Measurements from ENCODE around the gene WNK4.
"Not testable (repeated sequence)": the region's sequence is repeated elsewhere in the genome, so short reads cannot be mapped to it uniquely, and the experiment has no call there.

WNK4 gene

GRCh38 chr17:42779936-42780850 lies at the start of gene WNK4:
Gene WNK4, plus strand, starts transcription at chr17:42780610. Its CDS starts 89 bp downstream, at chr17:42780699.
- FAIRE-seq: no peak

- no peak for FAIRE-seq
Observed at GRCh38 chr17:42740699-42741098, 39.7 kb upstream of the WNK4 start.

DNA sequence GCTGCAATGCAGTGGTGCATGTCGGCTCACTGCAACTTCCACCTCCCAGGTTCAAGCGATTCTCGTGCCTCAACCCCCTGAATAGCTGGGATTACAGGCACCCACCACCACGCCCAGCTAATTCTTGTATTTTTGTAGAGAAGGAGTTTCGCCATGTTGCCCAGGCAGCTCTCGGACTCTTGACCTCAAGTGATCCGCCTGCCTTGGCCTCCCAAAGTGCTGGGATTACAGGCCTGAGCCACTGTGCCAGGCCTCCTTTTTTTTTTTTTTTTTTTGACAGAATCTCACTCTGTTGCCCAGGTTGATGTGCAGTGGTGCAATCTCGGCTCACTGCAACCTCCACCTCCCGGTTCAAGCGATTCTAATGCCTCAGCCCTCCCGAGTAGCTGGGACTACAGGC lies 37.5 kb upstream of the WNK4 start:
- FAIRE-seq: not testable (repeated sequence)

DNA sequence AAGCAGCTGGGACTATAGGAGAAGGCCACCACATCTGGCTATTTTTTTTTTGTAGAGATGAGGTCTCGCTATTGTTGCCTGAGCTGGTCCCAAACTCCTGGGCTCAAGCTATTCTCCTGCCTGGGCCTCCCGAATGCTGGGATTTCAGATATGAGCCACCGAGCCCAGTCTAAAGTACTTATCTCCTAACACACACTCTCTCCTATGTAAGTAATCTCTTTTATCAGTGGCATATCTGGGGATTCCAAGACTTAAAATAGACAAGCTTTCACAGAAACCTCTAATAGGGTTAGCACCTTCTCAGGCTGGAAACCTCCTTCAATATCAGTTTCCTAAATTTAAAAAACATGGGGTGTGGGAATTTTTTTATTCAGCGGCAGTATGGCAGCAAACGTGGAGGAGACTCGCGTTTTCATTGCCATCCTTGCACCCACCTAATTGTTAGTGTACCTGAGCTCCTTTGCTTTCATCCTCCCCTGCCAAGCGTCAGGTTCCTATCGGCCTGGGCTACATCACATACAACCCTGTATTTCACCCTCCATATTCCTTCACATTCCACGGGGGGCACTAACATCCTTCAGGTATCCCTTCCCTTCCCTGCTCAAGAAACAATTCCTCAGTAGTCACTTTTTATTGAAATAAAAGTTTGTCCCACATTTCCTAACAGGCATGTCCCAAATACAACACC lies 36.7 kb upstream of the WNK4 start:
- no peak for FAIRE-seq

GRCh38 chr17:42744283-42744805 lies 36.1 kb upstream of the WNK4 start:
- no peak for FAIRE-seq

- no peak for FAIRE-seq
Observed at GRCh38 chr17:42744806-42745617, 35.4 kb upstream of the WNK4 start, which contains the start of gene EZH1. Gene EZH1, minus strand, starts transcription at chr17:42745040. Its CDS starts 16,099 bp downstream, at chr17:42728941.

GRCh38 chr17:42748202-42748907 lies 32.1 kb upstream of the WNK4 start:
- FAIRE-seq: no peak

GRCh38 chr17:42748908-42749798 lies 31.3 kb upstream of the WNK4 start:
- no peak for FAIRE-seq

GRCh38 chr17:42750739-42751344 lies 29.6 kb upstream of the WNK4 start:
- FAIRE-seq: no peak

DNA sequence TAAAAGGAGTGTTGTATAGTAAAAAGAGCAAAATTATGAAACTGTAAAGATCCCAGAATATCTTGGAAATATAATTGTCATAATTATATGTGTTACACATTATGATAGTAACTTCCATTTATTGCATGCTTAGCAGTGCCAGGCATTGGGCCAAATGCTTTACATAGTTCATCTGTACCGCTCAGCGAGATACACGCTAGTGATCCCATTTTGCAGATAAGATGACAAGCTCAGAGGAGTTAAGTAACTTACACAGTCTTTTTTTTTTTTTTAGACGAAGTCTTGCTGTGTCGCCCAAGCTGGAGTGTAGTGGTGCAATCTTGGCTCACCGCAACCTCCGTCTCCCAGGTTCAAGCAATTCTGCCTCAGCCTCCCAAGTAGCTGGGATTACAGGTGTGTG lies 28.8 kb upstream of the WNK4 start:
- FAIRE-seq: no peak

- no peak for FAIRE-seq
Observed at GRCh38 chr17:42754782-42755181, 25.6 kb upstream of the WNK4 start.

DNA sequence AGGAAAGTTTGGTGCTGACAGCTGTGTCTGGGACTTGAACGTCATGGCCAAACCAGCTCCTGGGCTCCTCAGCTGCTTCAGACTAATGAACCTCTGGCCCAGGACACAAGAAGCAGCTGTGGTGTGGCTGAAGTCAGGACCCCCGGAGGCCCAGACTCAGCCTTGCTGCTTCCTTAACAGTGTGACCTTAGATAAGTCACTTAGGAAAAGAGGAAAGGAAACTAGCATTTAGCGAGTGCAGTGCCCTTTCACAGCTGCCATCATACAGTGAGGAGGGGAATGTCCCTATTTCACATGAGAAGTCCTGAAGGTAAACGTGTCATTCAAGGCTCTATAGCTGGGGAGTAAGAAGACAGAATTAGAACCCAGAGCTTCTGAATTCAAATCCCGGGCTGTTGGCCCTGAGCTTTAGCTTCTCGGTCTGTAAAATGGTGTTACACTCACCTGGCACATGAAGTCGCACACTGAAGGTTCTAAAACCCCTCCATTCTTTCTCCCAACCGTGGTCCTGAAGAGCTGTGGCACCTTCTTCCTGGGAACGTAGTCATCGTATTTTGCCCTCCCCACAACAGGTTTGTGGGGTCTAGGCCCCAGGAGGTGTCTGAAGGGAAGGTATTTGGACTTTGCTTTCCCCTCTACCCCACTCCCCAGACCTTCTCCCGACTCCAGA lies 20.3 kb upstream of the WNK4 start:
- no peak for FAIRE-seq

GRCh38 chr17:42760652-42761581 lies 19.5 kb upstream of the WNK4 start, which contains the start of gene RAMP2:
Gene RAMP2, plus strand, starts transcription at chr17:42761227. Its CDS starts 35 bp downstream, at chr17:42761262.
- FAIRE-seq: no peak

DNA sequence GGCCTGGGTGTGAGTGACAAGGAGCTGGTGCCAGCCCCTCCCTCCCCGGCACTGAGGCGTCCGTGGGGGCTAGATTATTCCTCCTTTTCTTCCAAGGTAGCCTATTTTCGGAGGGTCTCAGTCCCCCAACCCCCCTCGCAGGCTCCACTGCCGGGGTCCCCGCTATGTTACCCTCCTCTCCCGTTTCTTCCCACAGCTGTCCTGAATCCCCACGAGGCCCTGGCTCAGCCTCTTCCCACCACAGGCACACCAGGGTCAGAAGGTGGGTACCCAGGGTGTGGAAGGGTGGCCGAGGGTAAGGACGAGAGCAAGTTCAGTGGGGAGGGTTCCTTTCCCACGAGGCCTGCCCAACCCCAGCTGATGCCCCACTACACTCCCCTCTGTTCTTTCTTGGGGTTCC lies 18.8 kb upstream of the WNK4 start:
- FAIRE-seq: no peak

DNA sequence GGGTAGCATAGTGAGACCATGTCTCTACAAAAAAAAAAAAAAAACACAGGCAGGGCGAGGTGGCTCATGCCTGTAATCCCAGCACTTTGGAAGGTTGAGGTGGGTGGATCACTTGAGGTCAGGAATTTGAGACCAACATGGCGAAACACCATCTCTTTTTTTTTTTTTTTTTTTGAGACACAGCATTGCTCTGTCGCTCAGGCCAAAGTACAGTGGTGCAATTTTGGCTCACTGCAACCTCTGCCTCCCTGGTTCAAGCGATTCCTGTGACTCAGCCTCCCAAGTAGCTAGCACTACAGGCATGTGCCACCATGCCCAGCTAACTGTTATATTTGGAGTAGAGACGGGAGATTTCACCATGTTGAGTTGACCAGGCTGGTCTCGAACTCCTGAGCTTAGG lies 14.3 kb upstream of the WNK4 start:
- FAIRE-seq: no peak

- FAIRE-seq: no peak
Observed at GRCh38 chr17:42767512-42767911, 12.9 kb upstream of the WNK4 start.

DNA sequence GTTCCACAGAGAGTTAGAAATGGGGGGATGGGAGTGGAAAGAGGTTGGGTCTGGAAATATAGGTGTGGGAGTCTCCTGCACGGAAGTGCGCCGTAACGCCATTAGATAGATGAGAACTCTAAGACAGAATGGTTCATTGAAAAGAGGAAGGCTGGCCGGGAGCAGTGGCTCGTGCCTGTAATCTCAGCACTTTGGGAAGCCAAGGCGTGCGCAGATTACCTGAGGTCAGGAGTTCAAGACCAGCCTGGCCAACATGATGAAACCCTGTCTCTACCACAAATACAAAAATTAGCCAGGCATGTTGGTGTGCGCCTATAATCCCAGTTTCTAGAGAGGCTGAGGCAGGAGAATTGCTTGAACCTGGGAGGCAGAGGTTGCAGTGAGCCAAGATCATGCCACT lies 12.4 kb upstream of the WNK4 start:
- FAIRE-seq: not testable (repeated sequence)

DNA sequence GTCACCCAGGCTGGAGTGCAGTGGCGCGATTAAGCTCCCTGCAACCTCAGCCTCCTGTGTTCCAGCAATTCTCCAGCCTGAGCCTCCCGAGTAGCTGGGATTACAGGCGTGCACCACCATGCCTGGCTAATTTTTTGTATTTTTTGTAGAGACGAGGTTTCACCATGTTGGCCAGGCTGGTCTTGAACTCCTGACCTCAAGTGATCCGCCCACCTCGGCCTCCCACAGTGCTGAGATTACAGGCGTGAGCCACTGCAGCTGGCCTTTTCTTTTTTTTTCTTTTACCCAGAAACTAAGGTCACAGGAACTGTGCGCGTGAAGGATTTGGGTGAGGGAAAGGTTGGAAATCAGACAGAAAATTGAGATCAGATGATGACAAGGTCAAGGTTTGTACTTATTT lies 10.4 kb upstream of the WNK4 start:
- FAIRE-seq: not testable (repeated sequence)

DNA sequence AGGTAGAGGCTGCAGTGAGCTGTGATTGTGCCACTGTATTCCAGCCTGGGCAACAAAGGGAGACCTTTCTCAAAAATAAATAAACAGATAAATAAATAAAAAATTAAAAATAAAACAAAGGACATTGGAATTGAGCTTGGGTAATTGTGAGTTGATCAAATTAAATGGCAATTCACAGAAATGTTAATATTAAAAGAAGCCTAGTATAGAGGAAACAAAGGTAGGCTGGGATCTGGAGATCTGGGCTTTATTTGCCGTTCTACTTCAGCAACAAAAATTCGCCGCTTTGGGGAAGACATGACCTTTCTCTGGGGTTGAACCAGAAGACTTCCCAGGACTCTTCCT lies 7.5 kb upstream of the WNK4 start:
- no peak for FAIRE-seq
